Neural cell (in vitro differentiated cells): ENCODE measurements around the gene FAM53C. TPM values are rescaled to one million over a fixed set of nuclear protein-coding genes. Genes with fewer than 3 reads are reported as not detected.
"Not testable (repeated sequence)": the region's sequence is repeated elsewhere in the genome, so short reads cannot be mapped to it uniquely, and the experiment has no call there.

Experiments
- H2AFZ ChIP-seq: fragments of 200-600, 300-800 bp; sonication (generic), shearing (Covaris generic); 2 replicates; pipeline ENCODE4 v1.6.0; 2014; ENCODE audit warnings: low read depth, mild to moderate bottlenecking, antibody characterized with exemption, low read length, moderate library complexity
- H3F3A ChIP-seq: fragments of 200-600 bp; shearing (Covaris generic); 2 replicates; pipeline ENCODE4 v1.6.1; 2016; ENCODE audit warnings: mild to moderate bottlenecking, moderate library complexity, mixed read lengths, antibody characterized with exemption, low read length; ENCODE audit not compliant: insufficient read depth, poor library complexity, severe bottlenecking
- H3K27ac ChIP-seq: fragments of 200-600, 300-800 bp; sonication (generic), shearing (Covaris generic); 2 replicates; pipeline ENCODE4 v1.5.1; 2014; ENCODE audit warnings: mild to moderate bottlenecking, low read length, moderate library complexity
- H3K27me3 ChIP-seq: fragments of 300-800, 200-600 bp; sonication (generic), shearing (Covaris generic); 2 replicates; pipeline ENCODE4 v1.6.0; 2014; ENCODE audit warnings: mild to moderate bottlenecking, low read depth, low read length, moderate library complexity; ENCODE audit not compliant: insufficient read depth
- H3K36me3 ChIP-seq: fragments of 300-800, 200-600 bp; sonication (generic), shearing (Covaris generic); 2 replicates; pipeline ENCODE4 v1.5.1; 2014; ENCODE audit warnings: mild to moderate bottlenecking, antibody characterized with exemption, low read length, moderate library complexity; ENCODE audit not compliant: insufficient read depth
- H3K4me2 ChIP-seq: fragments of 300-800, 200-600 bp; sonication (generic), shearing (Covaris generic); 2 replicates; pipeline ENCODE4 v1.6.0; 2014; ENCODE audit warnings: mild to moderate bottlenecking, low read length
- H3K4me3 ChIP-seq: fragments of 300-800, 200-600 bp; sonication (generic), shearing (Covaris generic); 2 replicates; pipeline ENCODE4 v1.5.1; 2014; ENCODE audit warnings: mild to moderate bottlenecking, low read length, moderate library complexity
- H3K79me2 ChIP-seq: fragments of 200-600 bp; shearing (Covaris generic); replicated peaks from 2 replicates; pipeline ENCODE4 v1.6.0; 2014; ENCODE audit warnings: mild to moderate bottlenecking, low read length, moderate library complexity; ENCODE audit not compliant: insufficient read depth
- H3K9ac ChIP-seq: fragments of 300-800, 200-600 bp; sonication (generic), shearing (Covaris generic); 2 replicates; pipeline ENCODE4 v1.6.1; 2016; ENCODE audit warnings: mild to moderate bottlenecking, low read length, mixed read lengths
- H3K9me2 ChIP-seq: fragments of 200-600 bp; shearing (Covaris generic); 2 replicates; pipeline ENCODE4 v1.6.1; 2016; ENCODE audit warnings: mild to moderate bottlenecking, low read length, mixed read lengths; ENCODE audit not compliant: insufficient read depth
- H3K9me3 ChIP-seq: fragments of 200-600, 300-800 bp; sonication (generic), shearing (Covaris generic); 2 replicates; pipeline ENCODE4 v1.6.1; 2016; ENCODE audit warnings: mild to moderate bottlenecking, mixed run types, low read length, moderate library complexity, mixed read lengths
- H4K20me1 ChIP-seq: fragments of 200-600 bp; shearing (Covaris generic); 2 replicates; pipeline ENCODE4 v1.6.1; 2016; ENCODE audit warnings: mild to moderate bottlenecking, mixed run types; ENCODE audit not compliant: insufficient read depth
- EP300 ChIP-seq: fragments of 450-650 bp; conservative IDR thresholded peaks from 2 replicates; pipeline ENCODE4 v1.6.1; 2014; ENCODE audit warnings: antibody characterized with exemption, mild to moderate bottlenecking, moderate library complexity; ENCODE audit not compliant: poor library complexity, severe bottlenecking
- EZH2 ChIP-seq: fragments of 200-600, 300-800 bp; shearing (Covaris generic), sonication (generic); IDR thresholded peaks from 2 replicates; pipeline ENCODE4 v1.6.1; 2014; ENCODE audit warnings: antibody characterized with exemption, low read length, borderline replicate concordance, mild to moderate bottlenecking; ENCODE audit not compliant: insufficient read depth, poor library complexity, severe bottlenecking
- MXI1 ChIP-seq: fragments of 450-650 bp; conservative IDR thresholded peaks from 2 replicates; pipeline ENCODE4 v1.6.1; 2014; ENCODE audit warnings: antibody characterized with exemption, mild to moderate bottlenecking; ENCODE audit not compliant: poor library complexity, severe bottlenecking
- POLR2AphosphoS5 ChIP-seq: IDR thresholded peaks from 2 replicates; pipeline ENCODE4 v1.6.1; 2012
- RAD21 ChIP-seq: fragments of 450-650 bp; conservative IDR thresholded peaks from 2 replicates; pipeline ENCODE4 v1.6.1; 2014; ENCODE audit warnings: antibody characterized with exemption, mild to moderate bottlenecking, moderate library complexity
- SMC3 ChIP-seq: fragments of 450-650 bp; conservative IDR thresholded peaks from 2 replicates; pipeline ENCODE4 v1.6.1; 2014; ENCODE audit warnings: antibody characterized with exemption, mild to moderate bottlenecking, moderate library complexity; ENCODE audit not compliant: poor library complexity
- TAF1 ChIP-seq: IDR thresholded peaks from 2 replicates; pipeline ENCODE4 v1.6.1; 2012; ENCODE audit warnings: low read depth
- polyA plus RNA-seq: library from polyadenylated mRNA; depleted of rRNA; stranded (reverse); fragments of >200 nt; gene quantifications from 2 replicates; pipeline ENCODE4 v1.2.3, GENCODE V29; 2014
- TF ChIP-seq, protein P1 (sequence below): fragments of 450-650 bp; IDR thresholded peaks from 2 replicates; pipeline ENCODE4 v1.5.1; 2014; ENCODE audit warnings: antibody characterized with exemption, mild to moderate bottlenecking, moderate library complexity; ENCODE audit not compliant: poor library complexity, severe bottlenecking
- TF ChIP-seq, protein P2 (sequence below): IDR thresholded peaks from 2 replicates; pipeline ENCODE4 v1.6.1; 2012; ENCODE audit warnings: borderline replicate concordance

Gene FAM53C
- polyA plus RNA-seq, 1 donor from 2014 or later, result 44.2 TPM

DNA sequence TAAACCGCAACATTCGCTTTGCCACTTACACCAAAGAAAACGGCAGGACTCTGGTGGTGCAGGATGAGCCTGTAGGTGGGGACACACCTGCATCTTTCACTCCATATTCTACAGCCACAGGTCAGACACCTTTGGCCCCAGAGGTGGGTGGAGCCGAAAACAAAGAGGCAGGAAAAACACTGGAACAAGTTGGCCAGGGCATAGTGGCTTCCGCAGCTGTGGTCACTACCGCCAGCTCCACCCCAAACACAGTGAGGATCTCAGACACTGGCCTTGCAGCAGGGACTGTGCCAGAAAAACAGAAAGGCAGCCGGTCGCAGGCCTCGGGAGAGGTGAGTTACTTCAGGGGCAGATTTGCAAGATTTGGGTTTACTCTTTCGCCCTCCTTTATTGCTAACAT is 48.2 kb downstream of the FAM53C start:
- no peak for TF ChIP-seq RAD21
- no peak for TF ChIP-seq MXI1
- TF ChIP-seq, protein P1, sequence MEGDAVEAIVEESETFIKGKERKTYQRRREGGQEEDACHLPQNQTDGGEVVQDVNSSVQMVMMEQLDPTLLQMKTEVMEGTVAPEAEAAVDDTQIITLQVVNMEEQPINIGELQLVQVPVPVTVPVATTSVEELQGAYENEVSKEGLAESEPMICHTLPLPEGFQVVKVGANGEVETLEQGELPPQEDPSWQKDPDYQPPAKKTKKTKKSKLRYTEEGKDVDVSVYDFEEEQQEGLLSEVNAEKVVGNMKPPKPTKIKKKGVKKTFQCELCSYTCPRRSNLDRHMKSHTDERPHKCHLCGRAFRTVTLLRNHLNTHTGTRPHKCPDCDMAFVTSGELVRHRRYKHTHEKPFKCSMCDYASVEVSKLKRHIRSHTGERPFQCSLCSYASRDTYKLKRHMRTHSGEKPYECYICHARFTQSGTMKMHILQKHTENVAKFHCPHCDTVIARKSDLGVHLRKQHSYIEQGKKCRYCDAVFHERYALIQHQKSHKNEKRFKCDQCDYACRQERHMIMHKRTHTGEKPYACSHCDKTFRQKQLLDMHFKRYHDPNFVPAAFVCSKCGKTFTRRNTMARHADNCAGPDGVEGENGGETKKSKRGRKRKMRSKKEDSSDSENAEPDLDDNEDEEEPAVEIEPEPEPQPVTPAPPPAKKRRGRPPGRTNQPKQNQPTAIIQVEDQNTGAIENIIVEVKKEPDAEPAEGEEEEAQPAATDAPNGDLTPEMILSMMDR, result no peak
- TF ChIP-seq SMC3, result no peak
- no peak for TF ChIP-seq EP300
- no peak for TF ChIP-seq TAF1
- TF ChIP-seq POLR2AphosphoS5, result no peak
- TF ChIP-seq EZH2, result no peak
- TF ChIP-seq, protein P2, sequence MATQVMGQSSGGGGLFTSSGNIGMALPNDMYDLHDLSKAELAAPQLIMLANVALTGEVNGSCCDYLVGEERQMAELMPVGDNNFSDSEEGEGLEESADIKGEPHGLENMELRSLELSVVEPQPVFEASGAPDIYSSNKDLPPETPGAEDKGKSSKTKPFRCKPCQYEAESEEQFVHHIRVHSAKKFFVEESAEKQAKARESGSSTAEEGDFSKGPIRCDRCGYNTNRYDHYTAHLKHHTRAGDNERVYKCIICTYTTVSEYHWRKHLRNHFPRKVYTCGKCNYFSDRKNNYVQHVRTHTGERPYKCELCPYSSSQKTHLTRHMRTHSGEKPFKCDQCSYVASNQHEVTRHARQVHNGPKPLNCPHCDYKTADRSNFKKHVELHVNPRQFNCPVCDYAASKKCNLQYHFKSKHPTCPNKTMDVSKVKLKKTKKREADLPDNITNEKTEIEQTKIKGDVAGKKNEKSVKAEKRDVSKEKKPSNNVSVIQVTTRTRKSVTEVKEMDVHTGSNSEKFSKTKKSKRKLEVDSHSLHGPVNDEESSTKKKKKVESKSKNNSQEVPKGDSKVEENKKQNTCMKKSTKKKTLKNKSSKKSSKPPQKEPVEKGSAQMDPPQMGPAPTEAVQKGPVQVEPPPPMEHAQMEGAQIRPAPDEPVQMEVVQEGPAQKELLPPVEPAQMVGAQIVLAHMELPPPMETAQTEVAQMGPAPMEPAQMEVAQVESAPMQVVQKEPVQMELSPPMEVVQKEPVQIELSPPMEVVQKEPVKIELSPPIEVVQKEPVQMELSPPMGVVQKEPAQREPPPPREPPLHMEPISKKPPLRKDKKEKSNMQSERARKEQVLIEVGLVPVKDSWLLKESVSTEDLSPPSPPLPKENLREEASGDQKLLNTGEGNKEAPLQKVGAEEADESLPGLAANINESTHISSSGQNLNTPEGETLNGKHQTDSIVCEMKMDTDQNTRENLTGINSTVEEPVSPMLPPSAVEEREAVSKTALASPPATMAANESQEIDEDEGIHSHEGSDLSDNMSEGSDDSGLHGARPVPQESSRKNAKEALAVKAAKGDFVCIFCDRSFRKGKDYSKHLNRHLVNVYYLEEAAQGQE, result no peak
- no peak overlapping the region for H3K4me2 ChIP-seq
- H3K79me2 ChIP-seq, result no peaks in the 10 kb centered on the region
- H3K36me3 ChIP-seq, result no peaks in the 10 kb centered on the region
- H4K20me1 ChIP-seq, result no peaks in the 10 kb centered on the region
- H3K27me3 ChIP-seq, result no peaks in the 10 kb centered on the region
- H3K9me3 ChIP-seq, result no peaks in the 10 kb centered on the region
- no peak overlapping the region for H3K4me3 ChIP-seq
- H3F3A ChIP-seq, result no peaks in the 10 kb centered on the region
- H3K9ac ChIP-seq, result no peak overlapping the region
- no peaks in the 10 kb centered on the region for H3K9me2 ChIP-seq
- no peak overlapping the region for H3K27ac ChIP-seq
- H2AFZ ChIP-seq, result no peak overlapping the region

DNA sequence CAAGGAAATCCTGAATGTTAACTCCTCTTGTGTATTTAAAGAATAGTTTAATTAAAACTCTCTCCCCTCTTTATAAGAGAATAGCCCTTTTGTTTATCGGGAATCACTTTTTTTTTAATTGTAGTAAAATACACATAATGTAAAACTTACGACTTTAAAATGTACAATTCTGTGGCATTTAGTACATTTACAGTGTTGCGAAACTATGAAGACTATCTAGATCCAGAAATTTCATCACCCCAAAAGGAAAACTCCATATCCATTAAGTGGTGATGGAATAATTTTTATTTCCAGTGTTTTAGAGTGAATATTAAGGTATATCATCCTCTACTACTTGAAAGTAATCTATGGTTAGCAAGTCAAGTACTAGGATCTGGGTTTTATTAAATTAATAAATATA is 51.3 kb downstream of the FAM53C start:
- no peaks in the 10 kb centered on the region for H3K79me2 ChIP-seq
- H3K9ac ChIP-seq, result no peak overlapping the region
- H3K4me3 ChIP-seq, result no peak overlapping the region
- no peaks in the 10 kb centered on the region for H3F3A ChIP-seq
- TF ChIP-seq EP300, result no peak
- TF ChIP-seq, protein P2, result no peak
- no peak for TF ChIP-seq POLR2AphosphoS5
- no peaks in the 10 kb centered on the region for H3K9me2 ChIP-seq
- no peaks in the 10 kb centered on the region for H3K27me3 ChIP-seq
- no peaks in the 10 kb centered on the region for H3K36me3 ChIP-seq
- H3K9me3 ChIP-seq, result no peaks in the 10 kb centered on the region
- no peak overlapping the region for H2AFZ ChIP-seq
- H3K4me2 ChIP-seq, result no peak overlapping the region
- no peaks in the 10 kb centered on the region for H4K20me1 ChIP-seq
- no peak overlapping the region for H3K27ac ChIP-seq

DNA sequence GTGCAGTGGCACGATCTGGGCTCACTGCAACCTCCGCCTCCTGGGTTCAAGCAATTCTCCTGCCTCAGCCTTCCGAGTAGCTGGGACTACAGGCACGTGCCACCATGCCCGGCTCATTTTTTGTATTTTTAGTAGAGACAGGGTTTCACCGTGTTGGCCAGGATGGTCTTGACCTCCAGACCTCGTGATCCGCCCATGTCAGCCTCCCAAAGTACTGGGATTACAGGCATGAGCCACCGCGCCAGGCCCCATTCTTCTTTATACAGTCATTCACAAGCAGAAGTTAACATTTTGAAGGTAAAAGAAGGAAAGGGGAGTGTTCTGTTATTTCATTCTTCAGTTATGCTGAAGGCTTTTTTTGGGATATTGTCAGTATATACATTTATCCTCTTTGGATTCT is 51.8 kb downstream of the FAM53C start:
- not testable (repeated sequence) for H4K20me1 ChIP-seq, H3F3A ChIP-seq, H3K27ac ChIP-seq, H3K79me2 ChIP-seq, H3K9me2 ChIP-seq, H3K4me3 ChIP-seq, H3K36me3 ChIP-seq, H2AFZ ChIP-seq, H3K9me3 ChIP-seq, H3K4me2 ChIP-seq, H3K27me3 ChIP-seq, H3K9ac ChIP-seq
